Stimulated activated CD8-positive, alpha-beta memory T cell treated with anti-CD3 and anti-CD28 coated beads, Interleukin-15, amount 100 ng/mL, for 4 hours (primary cell): ENCODE results near the gene GSPT1.
"Not testable (repeated sequence)": the region's sequence is repeated elsewhere in the genome, so short reads cannot be mapped to it uniquely, and the experiment has no call there.

Source experiments
- DNase-seq, 2 donors: peaks; one replicate each; pipeline ENCODE4 v3.0.0-alpha.2; 2020; ENCODE audit warnings: low read depth in 2 of 2

GSPT1 gene

GRCh38 chr16:11915644-11916523 lies at the start of gene GSPT1:
Gene GSPT1 (minus strand): TSS chr16:11915956. CDS start chr16:11915720, 236 bp downstream.
- peak; percentile 99 for DNase-seq

GRCh38 chr16:11964761-11965551 lies 49.2 kb upstream of the GSPT1 start, which contains the start of gene TNFRSF17:
Gene TNFRSF17 (plus strand): TSS chr16:11965210. CDS start chr16:11965325, 115 bp downstream.
- no peak for DNase-seq

GRCh38 chr16:11963706-11964105 lies 48.0 kb upstream of the GSPT1 start:
- no peak for DNase-seq

GRCh38 chr16:11962978-11963377 lies 47.2 kb upstream of the GSPT1 start:
- not testable (repeated sequence) for DNase-seq

- DNase-seq: not testable (repeated sequence)
Measured at GRCh38 chr16:11962457-11962856, 46.7 kb upstream of the GSPT1 start.

- no peak for DNase-seq
Measured at GRCh38 chr16:11957591-11958395, 42.0 kb upstream of the GSPT1 start.

GRCh38 chr16:11956558-11956957 lies 40.8 kb upstream of the GSPT1 start:
- DNase-seq: no peak

- DNase-seq: no peak
Measured at GRCh38 chr16:11955713-11956123, 40.0 kb upstream of the GSPT1 start.

- not testable (repeated sequence) for DNase-seq
Measured at GRCh38 chr16:11953576-11953975, 37.8 kb upstream of the GSPT1 start.

- no peak for DNase-seq
Measured at GRCh38 chr16:11950388-11950787, 34.6 kb upstream of the GSPT1 start.

- no peak for DNase-seq
Measured at GRCh38 chr16:11949527-11949926, 33.8 kb upstream of the GSPT1 start.

- no peak for DNase-seq
Measured at GRCh38 chr16:11948819-11949218, 33.1 kb upstream of the GSPT1 start.

GRCh38 chr16:11946433-11946832 lies 30.7 kb upstream of the GSPT1 start:
- DNase-seq: no peak

- not testable (repeated sequence) for DNase-seq
Measured at GRCh38 chr16:11941945-11942344, 26.2 kb upstream of the GSPT1 start, which contains the start of gene NPIPB2. Gene NPIPB2 (minus strand): TSS chr16:11942045. CDS start chr16:11942045, 0 bp downstream.

GRCh38 chr16:11927350-11927749 lies 11.6 kb upstream of the GSPT1 start:
- not testable (repeated sequence) for DNase-seq

- DNase-seq: not testable (repeated sequence)
Measured at GRCh38 chr16:11924046-11924445, 8.3 kb upstream of the GSPT1 start.

- no peak for DNase-seq
Measured at GRCh38 chr16:11916524-11917285, 949 bp upstream of the GSPT1 start.

- DNase-seq: peak in 1 of 2 donors; percentile 26
Measured at GRCh38 chr16:11915114-11915643, 577 bp downstream of the GSPT1 start.

- peak; percentile 5 to 17 for DNase-seq
Measured at GRCh38 chr16:11914210-11915113, 1.3 kb downstream of the GSPT1 start.
